Raji (cell line): Measurements from ENCODE around the gene FLNC.

Experiments used
- POLR2A ChIP-seq: IDR thresholded peaks from 2 replicates; pipeline ENCODE4 v1.6.1; 2011; ENCODE audit warnings: low read depth, low read length, control low read depth; ENCODE audit not compliant: insufficient read depth

Gene FLNC

DNA sequence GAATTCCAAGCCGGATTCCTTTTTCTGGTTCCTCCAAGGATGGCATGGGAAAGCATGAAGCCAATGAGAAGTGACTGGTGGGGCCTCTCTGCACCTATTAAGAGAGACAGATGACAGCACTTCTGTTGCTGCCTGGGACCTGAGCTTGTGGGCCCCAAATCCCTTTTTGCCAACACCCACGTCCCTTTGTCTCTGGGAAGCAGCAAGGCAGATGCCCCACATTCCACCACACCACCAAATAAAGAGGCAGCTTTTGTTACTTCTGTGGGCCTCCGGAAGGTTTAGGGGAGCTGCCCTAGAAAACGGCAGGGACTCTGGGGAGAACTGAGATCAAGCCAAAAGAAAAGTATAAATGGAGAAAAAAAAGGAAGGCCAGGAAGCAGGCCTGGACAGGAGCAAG lies 35.1 kb upstream of the FLNC start:
- TF ChIP-seq POLR2A = no peak

DNA sequence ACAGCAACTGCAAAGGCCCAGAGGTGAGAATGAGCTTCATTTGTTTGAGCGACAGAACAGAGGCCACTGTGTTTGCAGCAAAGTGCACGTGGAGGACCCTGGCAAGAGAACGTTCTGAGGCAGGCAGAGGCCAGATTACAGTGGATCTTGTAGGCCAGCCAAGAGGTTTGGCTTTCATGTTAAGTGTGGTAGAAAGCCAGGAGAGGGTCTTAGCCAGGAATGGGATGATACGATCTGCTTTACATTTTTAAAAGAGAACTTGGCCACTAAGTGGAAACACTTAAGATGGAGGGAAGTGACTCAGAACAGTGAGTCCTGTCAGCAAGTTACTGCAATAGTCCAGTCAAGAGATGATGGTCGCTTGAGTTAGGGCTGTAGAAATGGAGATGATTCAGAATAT lies 33.9 kb upstream of the FLNC start:
- no peak for TF ChIP-seq POLR2A

DNA sequence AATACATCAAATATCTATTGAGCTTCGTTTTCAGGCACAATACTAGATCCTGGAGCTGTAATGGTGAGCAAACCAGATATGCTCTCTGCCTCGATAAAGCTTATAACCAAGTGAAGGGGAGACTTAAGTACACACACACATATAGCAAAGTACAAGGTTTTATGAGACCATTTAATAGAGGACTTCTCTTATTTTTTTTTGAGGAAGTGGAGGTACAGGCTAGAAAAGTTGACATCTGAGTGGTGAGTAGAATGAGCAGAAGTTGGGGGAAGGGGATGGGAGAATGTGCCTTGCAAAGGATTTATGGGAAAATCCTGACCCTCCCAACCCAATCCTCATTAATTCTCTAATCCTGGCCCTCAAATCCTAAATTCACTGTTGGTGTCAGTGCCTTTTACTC lies 30.8 kb upstream of the FLNC start:
- no peak for TF ChIP-seq POLR2A

- TF ChIP-seq POLR2A = no peak
Measured at GRCh38 chr7:128800567-128800966, 29.6 kb upstream of the FLNC start.

DNA sequence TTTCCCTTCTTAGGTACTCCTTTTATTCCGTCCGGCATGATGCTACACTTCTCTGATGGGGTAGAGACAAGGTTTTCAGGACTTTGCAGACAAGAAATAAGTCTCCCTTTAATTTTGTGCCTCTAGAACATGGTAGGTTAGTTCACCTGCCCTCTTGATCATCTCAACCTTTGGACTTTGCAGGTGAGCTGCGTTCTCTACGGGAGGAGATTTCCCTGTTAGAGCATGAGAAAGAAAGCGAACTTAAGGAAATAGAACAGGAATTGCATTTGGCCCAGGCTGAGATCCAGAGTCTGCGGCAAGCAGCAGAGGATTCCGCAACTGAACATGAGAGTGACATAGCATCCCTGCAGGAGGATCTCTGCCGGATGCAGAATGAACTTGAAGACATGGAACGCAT lies 29.2 kb upstream of the FLNC start:
- TF ChIP-seq POLR2A = no peak

- no peak for TF ChIP-seq POLR2A
Measured at GRCh38 chr7:128801667-128802418, 28.4 kb upstream of the FLNC start.

DNA sequence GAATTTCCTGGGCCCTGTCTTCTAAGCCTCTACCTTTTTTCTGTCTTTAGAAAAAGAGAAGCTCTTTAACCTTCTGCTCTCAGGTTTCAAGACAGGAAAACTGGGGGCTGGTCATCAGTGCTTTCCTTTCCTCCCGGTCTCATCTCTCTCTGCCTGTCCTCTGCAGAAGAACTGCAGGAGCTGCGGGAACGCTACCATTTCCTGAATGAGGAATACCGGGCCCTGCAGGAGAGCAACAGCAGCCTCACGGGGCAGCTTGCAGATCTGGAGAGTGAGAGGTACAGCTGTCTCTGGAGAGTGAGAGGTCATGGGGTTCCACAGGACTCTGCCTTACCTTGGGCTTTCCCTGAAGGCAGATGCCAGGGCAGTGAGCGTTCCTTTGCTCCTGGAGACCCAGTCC lies 25.7 kb upstream of the FLNC start:
- no peak for TF ChIP-seq POLR2A

DNA sequence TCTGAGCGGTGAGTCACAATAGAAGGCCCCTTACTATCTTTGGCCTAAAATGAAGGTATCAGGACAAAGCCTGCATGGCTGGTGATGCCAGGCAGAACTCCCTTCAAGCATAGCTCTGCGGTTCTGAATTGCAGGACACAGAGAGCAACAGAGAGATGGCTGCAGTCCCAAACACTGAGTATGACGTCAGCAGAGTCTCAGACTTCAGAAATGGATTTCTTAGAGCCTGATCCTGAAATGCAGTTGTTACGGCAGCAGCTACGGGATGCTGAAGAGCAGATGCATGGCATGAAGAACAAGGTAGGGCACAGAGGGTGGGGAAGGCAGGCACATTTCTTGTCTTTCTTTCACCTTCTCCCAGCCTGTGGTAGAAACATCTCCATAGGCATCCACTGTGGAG lies 25.0 kb upstream of the FLNC start:
- no peak for TF ChIP-seq POLR2A

DNA sequence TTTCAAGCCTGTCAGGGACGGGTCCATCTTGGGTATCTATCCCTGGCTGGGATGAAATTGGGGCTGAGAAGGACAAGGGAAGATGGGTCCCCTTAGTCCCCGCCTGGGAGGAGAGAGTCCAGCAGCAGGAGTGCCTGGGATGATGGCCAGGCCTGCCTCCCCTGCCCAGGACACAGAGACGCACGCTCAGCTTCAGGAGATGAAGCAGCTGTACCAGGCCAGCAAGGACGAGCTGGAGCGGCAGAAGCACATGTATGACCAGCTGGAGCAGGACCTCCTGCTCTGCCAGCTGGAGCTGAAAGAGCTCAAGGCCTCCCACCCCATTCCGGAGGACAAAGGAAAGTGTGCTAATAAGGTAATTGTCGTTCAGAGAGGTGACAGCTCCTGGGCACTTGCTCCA lies 23.0 kb upstream of the FLNC start:
- no peak for TF ChIP-seq POLR2A

- no peak for TF ChIP-seq POLR2A
Measured at GRCh38 chr7:128809363-128809762, 20.8 kb upstream of the FLNC start.

DNA sequence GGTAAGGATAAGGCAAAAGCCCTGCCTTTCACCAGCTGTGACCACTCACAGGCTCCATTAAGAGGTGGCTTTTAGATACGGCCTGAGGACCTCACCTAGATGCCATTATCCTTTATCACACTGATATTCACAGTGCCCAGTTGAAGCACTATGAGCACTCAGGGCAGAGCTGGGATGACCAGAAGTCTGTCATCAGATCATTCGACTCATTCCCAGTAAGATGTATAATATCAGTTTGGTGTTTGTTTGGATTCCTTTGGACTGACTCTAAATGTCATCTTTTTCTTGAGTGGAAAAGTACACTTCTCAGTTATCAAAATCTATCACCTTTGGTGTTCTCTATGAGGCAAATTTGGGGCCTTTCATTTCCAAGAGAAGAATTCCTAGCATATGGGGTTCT lies 19.7 kb upstream of the FLNC start:
- TF ChIP-seq POLR2A = no peak

- no peak for TF ChIP-seq POLR2A
Measured at GRCh38 chr7:128810997-128811396, 19.2 kb upstream of the FLNC start.

DNA sequence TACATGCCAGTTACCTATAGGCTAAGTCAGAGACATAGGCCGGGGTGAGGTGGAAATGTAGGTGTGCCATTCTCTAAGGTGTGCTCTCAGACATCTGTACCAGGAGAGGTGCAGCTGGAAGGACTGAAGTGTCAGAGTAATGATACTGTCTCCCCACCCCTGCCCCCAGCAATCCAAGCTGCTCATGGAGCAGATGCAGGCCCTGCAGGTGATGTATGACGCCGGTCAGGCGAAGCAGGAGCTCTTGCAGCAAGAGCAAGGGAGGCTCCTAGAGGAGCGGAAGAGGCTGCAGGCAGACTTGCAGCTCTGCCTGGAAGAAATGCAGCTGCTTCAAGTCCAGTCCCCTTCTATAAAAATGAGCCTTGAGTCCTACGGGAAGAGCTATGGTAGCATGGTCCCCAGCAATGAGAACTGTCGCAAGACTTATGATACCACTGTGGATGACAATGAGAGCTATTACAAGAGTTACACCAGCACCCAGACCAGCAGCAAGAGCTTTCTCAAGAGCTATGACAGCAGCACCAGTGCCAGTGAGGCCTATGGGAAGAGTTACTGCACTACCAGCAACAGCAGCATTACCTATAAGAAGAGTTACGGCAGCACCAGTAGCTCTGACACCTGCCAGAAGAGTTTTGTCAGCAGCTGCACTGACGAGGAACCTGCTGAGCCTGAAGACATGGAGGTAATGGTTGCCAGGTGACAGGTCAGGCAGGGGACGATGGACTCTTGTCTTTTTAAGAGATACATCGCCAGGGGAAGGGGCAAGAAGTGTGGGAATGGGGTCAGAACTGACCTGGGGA lies 18.4 kb upstream of the FLNC start:
- TF ChIP-seq POLR2A = no peak

GRCh38 chr7:128812514-128813168 lies 17.6 kb upstream of the FLNC start:
- no peak for TF ChIP-seq POLR2A

DNA sequence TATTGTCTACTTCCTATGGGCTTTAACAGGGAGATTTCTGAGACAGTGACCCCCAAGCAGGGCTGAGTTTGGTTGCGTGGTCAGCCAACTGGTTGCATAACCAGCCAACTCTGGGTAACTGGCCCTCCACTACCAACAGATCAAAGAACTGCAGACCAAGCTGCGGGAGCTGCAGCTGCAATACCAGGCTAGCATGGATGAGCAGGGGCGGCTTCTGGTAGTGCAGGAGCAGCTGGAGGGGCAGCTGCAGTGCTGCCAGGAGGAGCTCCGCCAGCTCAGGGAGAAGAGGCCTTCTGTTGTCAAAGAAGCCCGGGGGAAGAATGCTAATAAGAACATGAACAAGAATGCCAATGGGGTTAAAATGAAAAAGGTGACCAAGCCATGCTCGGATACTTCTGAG lies 15.7 kb upstream of the FLNC start:
- no peak for TF ChIP-seq POLR2A

GRCh38 chr7:128815289-128815942 lies 14.8 kb upstream of the FLNC start:
- TF ChIP-seq POLR2A = no peak

- TF ChIP-seq POLR2A = no peak
Measured at GRCh38 chr7:128818694-128819093, 11.5 kb upstream of the FLNC start.
